A549 treated with dexamethasone at 1 μM for 4 hours (cell line): Measurements from ENCODE around the gene ZNF860. TPM values are rescaled to one million over a fixed set of nuclear protein-coding genes. Genes with fewer than 3 reads are reported as not detected.

Source experiments
- total RNA-seq: library from RNA; stranded (reverse); fragments of 200-300 nt; extraction: Qiagen RNA extraction; gene quantifications from 5 replicates; pipeline ENCODE4 v1.2.3, GENCODE V29; 2022

The ZNF860 gene
- total RNA-seq, result 1.3 to 1.9 TPM (median 1.7 TPM) in 5 replicates

GRCh38 chr3:31981206-31982181 lies at the start of gene ZNF860, which contains the start of gene OSBPL10:
TSS of gene ZNF860 (plus strand) at chr3:31981750. CDS start at chr3:31989080, 7,330 bp downstream.
TSS of gene OSBPL10 (minus strand) at chr3:31981262. CDS start at chr3:31981179, 83 bp downstream.

Other genes starting within 250 kb of the ZNF860 start
- gene OSBPL10, start 488 bp upstream of the ZNF860 start, total RNA-seq, result 15.0 to 26.3 TPM (median 25.8 TPM) in 5 replicates
- 16.0 to 22.1 TPM (median 19.4 TPM) in 5 replicates for gene GPD1L, start 124.9 kb downstream of the ZNF860 start, total RNA-seq